ENCODE data around the gene MS4A12.

DNA sequence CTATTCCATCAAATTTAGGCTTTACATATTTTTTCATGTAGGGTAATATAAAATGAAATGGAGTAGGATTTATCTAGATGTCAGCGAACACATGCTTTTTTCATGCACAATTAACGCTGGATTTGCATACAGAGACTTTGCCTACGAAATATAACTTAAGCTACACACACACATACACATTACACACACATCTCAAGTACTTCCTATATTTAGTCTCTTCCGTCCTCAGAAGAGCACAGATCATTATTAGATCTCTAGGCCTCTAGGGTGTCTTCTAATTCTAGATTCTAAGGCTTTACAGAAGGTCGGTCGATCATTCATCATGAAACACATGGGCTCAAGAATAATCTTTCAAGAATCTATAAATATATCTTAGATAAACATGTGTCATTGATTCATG lies 18.8 kb downstream of the MS4A12 start:
- no peak for TF ChIP-seq CTCF (IDR thresholded peaks at IDR 0.05)
- no peak for TF ChIP-seq EZH2phosphoT487 (IDR thresholded peaks at IDR 0.05)
- no peak for TF ChIP-seq EZH2 (IDR thresholded peaks at IDR 0.05)
